Stimulated activated naive CD8-positive, alpha-beta T cell treated with anti-CD3 and anti-CD28 coated beads, Interleukin-15, Interleukin-2, amounts not matched to agents 100 ng/mL and 50 ng/mL, for 24 hours (primary cell): ENCODE measurements around the gene ADAMTS19.

ENCODE experiments used
- H3K27ac Mint-ChIP-seq: one replicate; pipeline ENCODE4 v1.8.0; 2021; ENCODE audit warnings: mild to moderate bottlenecking, mixed read lengths
- H3K27me3 Mint-ChIP-seq: one replicate; pipeline ENCODE4 v1.8.0; 2021; ENCODE audit warnings: mixed read lengths
- H3K36me3 Mint-ChIP-seq: one replicate; pipeline ENCODE4 v1.8.0; 2021; ENCODE audit warnings: low read depth, mixed read lengths
- H3K4me1 Mint-ChIP-seq: one replicate; pipeline ENCODE4 v1.8.0; 2021; ENCODE audit warnings: low read depth, mixed read lengths
- H3K4me3 Mint-ChIP-seq: one replicate; pipeline ENCODE4 v1.8.0; 2021; ENCODE audit warnings: mild to moderate bottlenecking, mixed read lengths
- H3K9me3 Mint-ChIP-seq: one replicate; pipeline ENCODE4 v1.8.0; 2021; ENCODE audit warnings: mixed read lengths

Gene ADAMTS19

GRCh38 chr5:129770024-129770820, 310.1 kb downstream of the ADAMTS19 start:
- Mint-ChIP-seq H3K9me3 (no peaks in the 10 kb centered on the region), H3K36me3 (no peaks in the 10 kb centered on the region), H3K27me3 (no peaks in the 10 kb centered on the region), H3K27ac (no peak overlapping the region), H3K4me3 (no peak overlapping the region), H3K4me1 (no peaks in the 10 kb centered on the region)

DNA sequence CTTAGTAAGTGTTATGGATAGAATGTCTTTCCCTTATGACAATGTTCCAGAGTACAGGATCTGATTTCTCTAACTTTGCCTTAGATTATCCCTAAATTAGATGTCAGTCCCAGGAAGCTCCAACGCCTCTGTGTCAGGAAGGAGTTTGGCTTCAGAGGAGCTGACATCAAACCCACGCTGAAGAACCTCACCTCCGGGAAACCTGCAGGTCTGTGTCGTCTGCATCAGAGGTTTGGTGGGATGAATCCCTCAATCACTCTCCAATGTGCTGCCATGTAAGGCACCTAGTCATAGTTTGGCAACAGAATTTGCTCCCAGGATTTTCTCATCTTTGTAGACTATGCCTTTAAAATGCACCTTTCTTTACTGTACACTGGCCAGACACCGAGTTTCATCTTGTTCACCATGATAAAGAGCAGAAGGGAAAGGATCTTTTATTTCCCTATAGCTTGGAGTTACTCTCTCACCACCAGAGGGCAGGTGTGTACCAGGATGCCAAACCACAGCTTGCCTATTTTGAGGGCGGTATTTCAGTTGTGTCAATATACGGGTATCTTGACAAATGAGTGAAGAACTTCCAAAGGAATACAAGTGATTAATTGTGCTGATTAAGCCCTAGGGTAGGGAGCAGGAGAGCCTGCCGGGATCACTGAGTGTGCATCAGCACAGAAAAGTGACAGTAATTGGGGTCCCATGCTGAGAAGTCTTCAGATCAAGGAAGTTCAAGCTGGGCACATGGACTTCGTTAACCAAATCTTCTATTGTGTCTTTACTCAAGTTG, 311.1 kb downstream of the ADAMTS19 start:
- no peaks in the 10 kb centered on the region for H3K4me1 Mint-ChIP-seq

GRCh38 chr5:129773376-129773775, 313.3 kb downstream of the ADAMTS19 start:
- Mint-ChIP-seq H3K27me3 (no peaks in the 10 kb centered on the region), H3K4me3 (no peak overlapping the region), H3K27ac (no peak overlapping the region), H3K9me3 (no peaks in the 10 kb centered on the region), H3K36me3 (no peaks in the 10 kb centered on the region), H3K4me1 (no peaks in the 10 kb centered on the region)

More for the DNA sequence above, 311.1 kb downstream of the ADAMTS19 start:
- H3K27me3 Mint-ChIP-seq = no peaks in the 10 kb centered on the region
- H3K4me3 Mint-ChIP-seq = no peak overlapping the region
- no peaks in the 10 kb centered on the region for H3K9me3 Mint-ChIP-seq
- H3K36me3 Mint-ChIP-seq = no peaks in the 10 kb centered on the region
- H3K27ac Mint-ChIP-seq = no peak overlapping the region

GRCh38 chr5:129781594-129781993, 321.5 kb downstream of the ADAMTS19 start:
- no peak overlapping the region for H3K27ac Mint-ChIP-seq

More at GRCh38 chr5:129781594-129781993, 321.5 kb downstream of the ADAMTS19 start:
- no peaks in the 10 kb centered on the region for H3K36me3 Mint-ChIP-seq
- no peaks in the 10 kb centered on the region for H3K27me3 Mint-ChIP-seq
- no peak overlapping the region for H3K4me3 Mint-ChIP-seq
- H3K9me3 Mint-ChIP-seq = no peaks in the 10 kb centered on the region
- no peaks in the 10 kb centered on the region for H3K4me1 Mint-ChIP-seq
